Naive B cell (primary cell): ENCODE data around the gene PRR5L. TPM values are rescaled to one million over a fixed set of nuclear protein-coding genes. Genes with fewer than 3 reads are reported as not detected.
"Not testable (repeated sequence)": the region's sequence is repeated elsewhere in the genome, so short reads cannot be mapped to it uniquely, and the experiment has no call there.

Experiments used
- ATAC-seq, 2 donors: fragments of 150-1000 bp; cut with Tn5 transposase; 2 replicates each; pipeline ENCODE4 v1.10.0; 2021; ENCODE audit warnings: low read depth in 2 of 2, mild to moderate bottlenecking in 2 of 2, moderate library complexity in 2 of 2
- DNase-seq: peaks from one replicate; pipeline ENCODE4 v3.0.0; 2022
- H3K27ac Mint-ChIP-seq, 6 donors: one replicate each; pipeline ENCODE4 v1.8.0; 2020 to 2022; ENCODE audit warnings: mild to moderate bottlenecking in 6 of 6, mixed read lengths in 6 of 6, moderate library complexity in 5 of 6, inconsistent platforms in 2 of 6
- H3K27me3 Mint-ChIP-seq, 3 donors: one replicate each; pipeline ENCODE4 v1.8.0; 2021 to 2022; ENCODE audit warnings: mixed read lengths in 3 of 3, mild to moderate bottlenecking in 1 of 3
- H3K36me3 Mint-ChIP-seq, 2 donors: one replicate each; pipeline ENCODE4 v1.8.0; 2020 to 2022; ENCODE audit warnings: mixed read lengths in 2 of 2, inconsistent platforms in 1 of 2, mild to moderate bottlenecking in 1 of 2
- H3K4me1 Mint-ChIP-seq, 3 donors: one replicate each; pipeline ENCODE4 v1.8.0; 2020 to 2022; ENCODE audit warnings: mixed read lengths in 3 of 3, inconsistent platforms in 1 of 3, mild to moderate bottlenecking in 1 of 3, moderate library complexity in 1 of 3
- H3K4me3 Mint-ChIP-seq, 8 donors: one replicate each; pipeline ENCODE4 v1.8.0; 2020 to 2022; ENCODE audit warnings: mild to moderate bottlenecking in 8 of 8, mixed read lengths in 8 of 8, moderate library complexity in 8 of 8, inconsistent platforms in 2 of 8
- H3K9me3 Mint-ChIP-seq, 7 donors: one replicate each; pipeline ENCODE4 v1.8.0; 2020 to 2022; ENCODE audit warnings: mixed read lengths in 7 of 7, mild to moderate bottlenecking in 5 of 7, inconsistent platforms in 2 of 7, moderate library complexity in 1 of 7
- polyA plus RNA-seq, 6 donors: library from polyadenylated mRNA; unstranded; fragments of 300-500 nt; fragmentation: Illumina TruSeq; gene quantifications; one replicate each; pipeline ENCODE4 v1.2.3, GENCODE V29; 2021; ENCODE audit warnings: low read depth in 6 of 6

Gene PRR5L
- polyA plus RNA-seq, 6 donors from 2014 or later = 0.97 to 4.9 (median 1.9) TPM; not detected in 1

- Mint-ChIP-seq H3K27ac (peak overlapping the region in 1 of 6 donors; percentile 9), H3K9me3 (no peaks in the 10 kb centered on the region), H3K4me3 (no peak overlapping the region), H3K4me1 (peaks cover 5 to 12% (median 10%) of the 10 kb centered on the region in 3 donors), H3K27me3 (no peaks in the 10 kb centered on the region), H3K36me3 (peaks cover 10 to 15% of the 10 kb centered on the region in 2 donors)
- DNase-seq (no peak), ATAC-seq (no peak)
These were observed 197.2 kb downstream of the PRR5L start for GRCh38 chr11:36493332-36493731.

GRCh38 chr11:36498721-36499120 lies 202.6 kb downstream of the PRR5L start:
- Mint-ChIP-seq H3K27me3 (no peaks in the 10 kb centered on the region), H3K9me3 (no peaks in the 10 kb centered on the region), H3K27ac (no peak overlapping the region), H3K4me1 (peaks cover 5 to 17% (median 10%) of the 10 kb centered on the region in 3 donors), H3K4me3 (no peak overlapping the region), H3K36me3 (peaks cover 0 to 9% of the 10 kb centered on the region in 2 donors)
- ATAC-seq (no peak), DNase-seq (no peak)

- Mint-ChIP-seq H3K27ac (peak overlapping the region in 1 of 6 donors; percentile 59), H3K36me3 (peaks cover 0 to 13% of the 10 kb centered on the region in 2 donors), H3K4me3 (no peak overlapping the region), H3K4me1 (peaks cover 7 to 19% (median 10%) of the 10 kb centered on the region in 3 donors), H3K9me3 (no peaks in the 10 kb centered on the region), H3K27me3 (no peaks in the 10 kb centered on the region)
- ATAC-seq (no peak), DNase-seq (no peak)
These were observed 203.2 kb downstream of the PRR5L start for GRCh38 chr11:36499315-36499714.

GRCh38 chr11:36500315-36500721 lies 204.2 kb downstream of the PRR5L start:
- DNase-seq (no peak), ATAC-seq (no peak)
- Mint-ChIP-seq H3K36me3 (peaks cover 0 to 17% of the 10 kb centered on the region in 2 donors), H3K9me3 (no peaks in the 10 kb centered on the region), H3K4me1 (peaks cover 10 to 24% (median 15%) of the 10 kb centered on the region in 3 donors), H3K4me3 (peak overlapping the region in 1 of 8 donors; percentile 17), H3K27me3 (no peaks in the 10 kb centered on the region), H3K27ac (peak overlapping the region in 2 of 6 donors; percentile 12 to 55)

GRCh38 chr11:36501236-36501635 lies 205.1 kb downstream of the PRR5L start:
- no peak for DNase-seq
- Mint-ChIP-seq H3K36me3 (peaks cover 0 to 17% of the 10 kb centered on the region in 2 donors), H3K27ac (no peak overlapping the region), H3K4me1 (peaks cover 10 to 29% (median 21%) of the 10 kb centered on the region in 3 donors), H3K27me3 (no peaks in the 10 kb centered on the region), H3K9me3 (no peaks in the 10 kb centered on the region), H3K4me3 (no peak overlapping the region)
- no peak for ATAC-seq

- ATAC-seq = no peak
- Mint-ChIP-seq H3K27ac (peak overlapping the region in 2 of 6 donors; percentile 96 to 98), H3K4me1 (peaks cover 32 to 43% (median 38%) of the 10 kb centered on the region in 3 donors), H3K4me3 (peak overlapping the region; percentile 6 to 100 (median 94)), H3K27me3 (peaks cover 0 to 3% (median 0%) of the 10 kb centered on the region in 3 donors), H3K36me3 (peaks cover 0 to 14% of the 10 kb centered on the region in 2 donors), H3K9me3 (no peaks in the 10 kb centered on the region)
- DNase-seq = no peak
These were observed 211.9 kb downstream of the PRR5L start for GRCh38 chr11:36507824-36508489.

GRCh38 chr11:36508743-36509142 lies 212.7 kb downstream of the PRR5L start:
- H3K9me3 Mint-ChIP-seq = no peaks in the 10 kb centered on the region
- ATAC-seq = no peak
- peaks cover 3 to 14% of the 10 kb centered on the region in 2 donors for H3K36me3 Mint-ChIP-seq
- DNase-seq = no peak
- peak overlapping the region; percentile 90 to 100 (median 98) for H3K4me3 Mint-ChIP-seq
- peak overlapping the region in 5 of 6 donors; percentile 92 to 98 (median 96) for H3K27ac Mint-ChIP-seq
- H3K4me1 Mint-ChIP-seq = peaks cover 32 to 38% (median 38%) of the 10 kb centered on the region in 3 donors
- peaks cover 0 to 9% (median under 1%) of the 10 kb centered on the region in 3 donors for H3K27me3 Mint-ChIP-seq

GRCh38 chr11:36509201-36509639 lies 213.1 kb downstream of the PRR5L start:
- Mint-ChIP-seq H3K27me3 (peaks cover 0 to 12% (median 5%) of the 10 kb centered on the region in 3 donors), H3K27ac (peak overlapping the region; percentile 92 to 98 (median 96)), H3K36me3 (peaks cover 8 to 12% of the 10 kb centered on the region in 2 donors), H3K9me3 (peaks cover 0 to 2% (median 0%) of the 10 kb centered on the region in 7 donors), H3K4me3 (peak overlapping the region; percentile 90 to 100 (median 98)), H3K4me1 (peaks cover 32 to 37% (median 37%) of the 10 kb centered on the region in 3 donors)
- peak; percentile 10 for DNase-seq
- peak; percentile 27 to 28 for ATAC-seq

- Mint-ChIP-seq H3K4me1 (peaks cover 31 to 33% (median 32%) of the 10 kb centered on the region in 3 donors), H3K36me3 (peaks cover 7 to 10% of the 10 kb centered on the region in 2 donors), H3K27ac (peak within 1 kb of the TSS; percentile 92 to 98 (median 96)), H3K9me3 (peaks cover 0 to 2% (median 0%) of the 10 kb centered on the region in 7 donors), H3K4me3 (peak within 1 kb of the TSS; percentile 90 to 100 (median 98)), H3K27me3 (peaks cover 5 to 14% (median 13%) of the 10 kb centered on the region in 3 donors)
- peak; percentile 95 to 96 for ATAC-seq
- peak; percentile 87 for DNase-seq
These were observed 213.9 kb downstream of the PRR5L start, which contains the start of gene TRAF6 for GRCh38 chr11:36509694-36510593. Gene TRAF6, minus strand, starts transcription at chr11:36510272. Its CDS starts 8,757 bp downstream, at chr11:36501515.

- H3K4me1 Mint-ChIP-seq = peaks cover 25 to 32% (median 29%) of the 10 kb centered on the region in 3 donors
- DNase-seq (no peak), ATAC-seq (no peak)
- H3K4me3 Mint-ChIP-seq = peak overlapping the region; percentile 90 to 100 (median 98)
- H3K27ac Mint-ChIP-seq = peak overlapping the region in 4 of 6 donors; percentile 54 to 98 (median 94)
- H3K36me3 Mint-ChIP-seq = peaks cover 7 to 10% of the 10 kb centered on the region in 2 donors
- peaks cover 10 to 17% (median 14%) of the 10 kb centered on the region in 3 donors for H3K27me3 Mint-ChIP-seq
- H3K9me3 Mint-ChIP-seq = peaks cover 0 to 2% (median 0%) of the 10 kb centered on the region in 7 donors
These were observed 214.5 kb downstream of the PRR5L start for GRCh38 chr11:36510594-36510942.

- DNase-seq, H3K9me3 Mint-ChIP-seq, ATAC-seq: not testable (repeated sequence)
- peak overlapping the region in 7 of 8 donors; percentile 90 to 100 (median 98) for H3K4me3 Mint-ChIP-seq
- peaks cover 7 to 10% of the 10 kb centered on the region in 2 donors for H3K36me3 Mint-ChIP-seq
- peaks cover 22 to 32% (median 26%) of the 10 kb centered on the region in 3 donors for H3K4me1 Mint-ChIP-seq
- peak overlapping the region in 2 of 6 donors; percentile 96 to 98 for H3K27ac Mint-ChIP-seq
- H3K27me3 Mint-ChIP-seq = peaks cover 10 to 17% (median 14%) of the 10 kb centered on the region in 3 donors
These were observed 215.0 kb downstream of the PRR5L start for GRCh38 chr11:36511062-36511461.

GRCh38 chr11:36512016-36512415 lies 215.9 kb downstream of the PRR5L start:
- H3K36me3 Mint-ChIP-seq = peaks cover 7 to 10% of the 10 kb centered on the region in 2 donors
- H3K27me3 Mint-ChIP-seq = peaks cover 10 to 17% (median 14%) of the 10 kb centered on the region in 3 donors
- peak overlapping the region in 1 of 8 donors; percentile 90 for H3K4me3 Mint-ChIP-seq
- H3K27ac Mint-ChIP-seq = no peak overlapping the region
- peaks cover 0 to 2% (median 0%) of the 10 kb centered on the region in 7 donors for H3K9me3 Mint-ChIP-seq
- peaks cover 22 to 32% (median 26%) of the 10 kb centered on the region in 3 donors for H3K4me1 Mint-ChIP-seq
- ATAC-seq = no peak
- no peak for DNase-seq

GRCh38 chr11:36513965-36514364 lies 217.9 kb downstream of the PRR5L start:
- Mint-ChIP-seq H3K27ac (no peak overlapping the region), H3K36me3 (peaks cover 7 to 10% of the 10 kb centered on the region in 2 donors), H3K4me3 (no peak overlapping the region), H3K27me3 (peaks cover 14 to 17% (median 15%) of the 10 kb centered on the region in 3 donors), H3K9me3 (peaks cover 0 to 5% (median 0%) of the 10 kb centered on the region in 7 donors), H3K4me1 (peaks cover 13 to 19% (median 15%) of the 10 kb centered on the region in 3 donors)
- ATAC-seq = no peak
- no peak for DNase-seq
